KMS-11 (cell line): ENCODE results near the gene SCARB1.

Experiments used
- H2AFZ ChIP-seq: fragments of 200-600 bp; sonication (generic); 2 replicates; pipeline ENCODE4 v1.6.1; 2016; ENCODE audit warnings: antibody characterized with exemption, mixed run types, low read depth
- H3K27ac ChIP-seq: fragments of 200-600 bp; sonication (generic); 2 replicates; pipeline ENCODE4 v1.6.1; 2016; ENCODE audit warnings: mild to moderate bottlenecking, mixed run types
- H3K27me3 ChIP-seq: fragments of 200-600 bp; sonication (generic); 2 replicates; pipeline ENCODE4 v1.6.1; 2017; ENCODE audit warnings: mild to moderate bottlenecking, low read depth, mixed run types, moderate library complexity; ENCODE audit not compliant: insufficient read depth
- H3K36me3 ChIP-seq: fragments of 200-600 bp; sonication (generic); 2 replicates; pipeline ENCODE4 v1.6.1; 2017; ENCODE audit warnings: mild to moderate bottlenecking, mixed run types; ENCODE audit not compliant: insufficient read depth
- H3K4me1 ChIP-seq: fragments of 200-600 bp; sonication (generic); 2 replicates; pipeline ENCODE4 v1.6.1; 2016; ENCODE audit warnings: mild to moderate bottlenecking, low read depth, mixed run types; ENCODE audit not compliant: poor library complexity, severe bottlenecking
- H3K4me2 ChIP-seq: fragments of 200-600 bp; sonication (generic); 2 replicates; pipeline ENCODE4 v1.7.0; 2016; ENCODE audit warnings: mild to moderate bottlenecking, mixed run types
- H3K4me3 ChIP-seq: fragments of 200-600 bp; sonication (generic); IDR thresholded peaks from 2 replicates; pipeline ENCODE4 v1.6.1; 2017; ENCODE audit warnings: low read depth, low read length, mixed read lengths; ENCODE audit not compliant: insufficient read depth
- H3K79me2 ChIP-seq: fragments of 200-600 bp; sonication (generic); 2 replicates; pipeline ENCODE4 v1.6.1; 2016; ENCODE audit warnings: low read depth, mixed run types; ENCODE audit not compliant: insufficient read depth
- H3K9ac ChIP-seq: fragments of 200-600 bp; sonication (generic); 2 replicates; pipeline ENCODE4 v1.6.1; 2016; ENCODE audit warnings: mild to moderate bottlenecking, mixed run types
- H4K20me1 ChIP-seq: fragments of 200-600 bp; sonication (generic); 2 replicates; pipeline ENCODE4 v1.6.1; 2016; ENCODE audit warnings: mild to moderate bottlenecking, mixed run types; ENCODE audit not compliant: insufficient read depth
- CTCF ChIP-seq: fragments of 200-600 bp; sonication (generic); conservative IDR thresholded peaks from 2 replicates; pipeline ENCODE4 v1.6.1; 2017; ENCODE audit warnings: low read depth, mild to moderate bottlenecking, antibody characterized with exemption, low read length, moderate library complexity, mixed read lengths

SCARB1 gene

GRCh38 chr12:124768452-124769162 lies 95.1 kb downstream of the SCARB1 start:
- H3K27ac ChIP-seq: no peak overlapping the region
- no peak overlapping the region for H3K9ac ChIP-seq
- H3K79me2 ChIP-seq: no peaks in the 10 kb centered on the region
- H3K27me3 ChIP-seq: no peaks in the 10 kb centered on the region
- no peak overlapping the region for H2AFZ ChIP-seq
- no peak overlapping the region for H3K4me3 ChIP-seq
- no peaks in the 10 kb centered on the region for H3K36me3 ChIP-seq
- no peaks in the 10 kb centered on the region for H4K20me1 ChIP-seq
- no peak for TF ChIP-seq CTCF
- H3K4me1 ChIP-seq: peaks cover 23% of the 10 kb centered on the region
- H3K4me2 ChIP-seq: no peak overlapping the region

GRCh38 chr12:124767066-124767821 lies 96.4 kb downstream of the SCARB1 start:
- peak; percentile 89 for TF ChIP-seq CTCF
- Histone ChIP-seq H3K4me1 (peaks cover 9% of the 10 kb centered on the region), H3K4me3 (no peak overlapping the region), H3K4me2 (no peak overlapping the region), H3K27ac (no peak overlapping the region), H2AFZ (no peak overlapping the region), H3K9ac (no peak overlapping the region), H3K36me3 (no peaks in the 10 kb centered on the region), H4K20me1 (no peaks in the 10 kb centered on the region), H3K79me2 (no peaks in the 10 kb centered on the region), H3K27me3 (no peaks in the 10 kb centered on the region)

- H4K20me1 ChIP-seq: no peaks in the 10 kb centered on the region
- H2AFZ ChIP-seq: no peak overlapping the region
- no peak overlapping the region for H3K27ac ChIP-seq
- H3K4me1 ChIP-seq: peaks cover 3% of the 10 kb centered on the region
- TF ChIP-seq CTCF: no peak
- H3K36me3 ChIP-seq: no peaks in the 10 kb centered on the region
- H3K4me2 ChIP-seq: no peak overlapping the region
- no peak overlapping the region for H3K4me3 ChIP-seq
- no peak overlapping the region for H3K9ac ChIP-seq
- H3K79me2 ChIP-seq: no peaks in the 10 kb centered on the region
- no peaks in the 10 kb centered on the region for H3K27me3 ChIP-seq
These were observed 97.0 kb downstream of the SCARB1 start for GRCh38 chr12:124766727-124767065.

GRCh38 chr12:124765581-124766489 lies 97.8 kb downstream of the SCARB1 start:
- no peak overlapping the region for H3K9ac ChIP-seq
- no peak overlapping the region for H3K27ac ChIP-seq
- no peaks in the 10 kb centered on the region for H3K79me2 ChIP-seq
- no peaks in the 10 kb centered on the region for H3K27me3 ChIP-seq
- no peaks in the 10 kb centered on the region for H3K4me1 ChIP-seq
- no peak for TF ChIP-seq CTCF
- no peak overlapping the region for H3K4me2 ChIP-seq
- H2AFZ ChIP-seq: no peak overlapping the region
- no peak overlapping the region for H3K4me3 ChIP-seq
- H4K20me1 ChIP-seq: no peaks in the 10 kb centered on the region
- no peaks in the 10 kb centered on the region for H3K36me3 ChIP-seq
